GM18508 (cell line): Measurements from ENCODE around the gene EML5.
"Not testable (repeated sequence)": the region's sequence is repeated elsewhere in the genome, so short reads cannot be mapped to it uniquely, and the experiment has no call there.

Experiments
- ATAC-seq: cut with Tn5 transposase; IDR thresholded peaks from one replicate; pipeline ENCODE4 v1.9.1; 2021; ENCODE audit warnings: moderate number of reproducible peaks; ENCODE audit not compliant: insufficient read depth, unreplicated experiment

The EML5 gene

DNA sequence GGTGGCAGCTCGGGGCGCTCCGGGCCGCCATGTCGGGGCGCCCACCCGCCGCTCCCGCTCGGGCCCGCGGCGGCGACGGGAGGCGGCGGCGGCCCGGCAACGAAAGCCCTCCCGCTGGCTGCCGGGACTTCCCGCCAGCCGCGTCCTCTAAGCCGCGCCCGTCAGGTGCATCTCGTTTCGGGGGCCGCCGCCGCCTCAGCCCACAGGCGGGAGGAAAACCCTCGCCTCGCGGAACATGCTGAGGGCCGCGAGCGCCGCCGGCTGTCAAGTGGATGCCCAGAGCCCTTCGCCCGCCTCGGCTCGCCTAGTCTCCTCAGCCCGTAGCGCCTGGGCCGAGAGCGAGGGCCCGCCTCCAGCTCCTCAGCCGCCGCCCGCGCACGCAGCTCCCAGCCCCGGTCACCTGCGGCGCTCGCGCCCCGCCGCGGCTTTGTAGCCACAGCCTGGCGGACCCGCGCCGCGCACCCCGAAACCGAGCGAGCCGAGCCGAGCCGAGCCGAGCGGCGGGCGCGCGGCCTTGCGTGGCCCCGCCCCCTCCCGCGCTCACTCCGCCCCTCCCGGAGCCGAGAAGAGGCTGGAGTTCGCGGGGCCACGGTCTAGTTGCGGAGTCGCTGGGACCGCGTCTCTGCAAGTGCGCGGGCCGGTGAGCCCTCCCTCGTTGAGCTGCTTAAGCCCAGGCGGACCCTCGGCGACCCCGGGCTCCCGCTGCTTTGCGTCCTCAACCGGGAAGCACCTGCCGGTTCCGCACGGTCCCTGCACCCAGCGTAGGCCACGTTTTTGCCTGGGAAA is at the start of gene EML5:
Gene EML5 (minus strand): TSS at position 481 of the 786 bp plus-strand sequence. CDS start 450 bp downstream, at position 31.
- peak; percentile 65 for ATAC-seq

DNA sequence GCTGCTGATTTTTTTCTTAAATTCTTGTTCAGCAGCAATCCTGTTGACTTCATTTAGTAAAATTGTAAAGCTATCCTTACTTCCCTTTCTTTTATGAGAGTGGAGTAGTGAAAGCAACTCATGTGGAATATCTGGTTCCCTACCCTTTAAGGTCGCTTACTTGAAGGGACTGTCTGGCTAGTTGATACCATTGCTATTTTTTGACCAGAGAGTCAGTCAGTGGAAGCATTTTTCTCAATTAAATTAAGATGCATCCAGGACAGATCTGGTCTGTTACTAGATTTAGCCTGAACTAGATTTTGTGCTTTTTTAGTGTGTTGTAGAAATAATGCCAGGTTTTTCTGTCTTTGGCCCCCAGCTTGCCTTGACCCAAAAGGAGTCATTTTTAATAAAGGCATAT is 49.7 kb upstream of the EML5 start:
- no peak for ATAC-seq

DNA sequence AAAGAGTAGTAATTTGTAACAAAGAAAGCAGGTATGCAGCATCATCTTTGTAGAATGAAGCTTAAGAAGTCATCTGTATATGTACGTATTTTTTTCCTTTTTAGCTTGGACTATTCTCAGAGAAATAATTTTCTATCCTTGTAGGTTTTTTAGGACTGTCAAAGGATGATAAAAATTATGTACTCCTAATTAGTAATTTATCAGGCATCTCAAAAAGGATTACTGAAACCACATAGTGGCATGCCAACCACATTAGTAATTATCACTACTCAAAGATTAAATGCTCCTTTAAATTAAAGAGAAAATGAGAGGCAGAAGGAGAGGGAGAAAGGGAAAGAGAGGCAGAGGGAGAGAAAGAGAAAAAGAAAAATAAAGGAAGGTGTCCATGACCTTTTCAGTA is 49.0 kb upstream of the EML5 start:
- ATAC-seq = no peak

DNA sequence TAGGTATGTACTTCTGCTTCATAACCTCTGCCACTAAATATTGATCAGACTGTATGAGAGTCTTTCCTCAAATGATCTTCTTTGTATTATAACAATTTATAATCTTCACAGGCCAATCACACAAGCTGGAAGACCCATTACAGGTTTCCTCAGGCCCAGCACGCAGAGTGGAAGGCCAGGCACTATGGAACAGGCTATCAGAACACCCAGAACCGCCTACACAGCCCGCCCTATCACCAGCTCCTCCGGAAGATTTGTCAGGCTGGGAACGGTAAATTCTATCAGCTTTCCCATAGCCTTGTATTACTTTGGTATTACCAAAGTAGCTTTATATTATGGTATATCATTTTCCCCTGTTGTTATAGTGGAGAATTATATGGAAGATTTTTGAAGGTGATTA is 48.2 kb upstream of the EML5 start:
- ATAC-seq = no peak

DNA sequence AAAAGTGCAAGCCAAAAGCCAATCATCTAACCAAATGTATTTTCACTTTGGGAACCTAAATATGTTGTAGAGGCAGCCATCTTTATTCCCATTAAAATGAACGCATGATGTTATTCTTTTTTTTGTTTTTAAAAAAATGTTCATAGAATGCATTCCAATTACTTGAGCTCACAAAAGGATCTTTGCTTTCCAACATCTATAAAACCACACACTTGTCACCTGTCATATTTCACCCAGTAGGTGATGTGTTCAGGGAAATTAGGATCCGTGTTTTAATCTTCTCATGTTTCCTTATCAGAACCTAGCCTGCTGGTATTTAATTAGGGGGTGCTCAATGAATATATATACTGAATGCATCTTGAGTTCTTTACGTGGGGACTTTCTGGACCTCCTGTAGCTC is 45.3 kb upstream of the EML5 start:
- no peak for ATAC-seq

DNA sequence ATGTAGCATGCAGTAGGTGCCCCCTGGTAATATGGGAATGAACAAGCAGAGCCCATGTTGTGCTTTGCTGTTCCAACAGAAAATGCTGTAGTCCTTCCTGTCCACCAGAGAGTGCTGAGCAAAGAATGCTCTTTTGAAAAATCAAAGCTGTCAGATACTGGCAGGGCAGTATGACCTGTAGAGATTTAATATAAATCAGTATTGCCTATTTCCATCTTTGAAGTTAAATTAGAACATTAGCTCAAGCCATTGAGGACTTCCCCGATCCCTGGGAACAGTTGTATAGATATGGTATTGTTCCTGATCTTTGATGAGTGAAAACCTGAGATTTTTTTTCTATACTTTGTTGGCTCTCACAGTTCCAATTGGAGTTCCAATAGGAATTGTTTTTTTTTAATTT is 44.7 kb upstream of the EML5 start:
- ATAC-seq = no peak

DNA sequence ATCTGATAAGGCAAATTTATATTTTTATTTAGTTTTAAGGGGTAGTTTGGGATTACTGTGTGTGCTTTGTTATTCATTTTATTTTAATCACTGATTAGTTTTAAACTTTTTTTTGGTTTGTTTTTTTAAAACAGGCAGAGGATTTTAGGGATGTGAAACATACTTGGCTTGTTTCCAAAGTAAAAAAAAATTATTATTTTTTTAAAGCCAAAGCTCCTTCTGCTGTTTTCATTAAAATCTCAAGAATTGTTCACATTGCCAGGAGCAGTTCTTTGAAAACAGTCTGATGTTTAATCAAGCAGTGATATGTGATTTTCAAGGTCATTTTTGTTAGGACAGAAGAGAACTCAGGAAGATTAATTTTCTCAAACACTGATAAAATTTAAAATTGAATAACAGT is 42.9 kb upstream of the EML5 start:
- no peak for ATAC-seq

DNA sequence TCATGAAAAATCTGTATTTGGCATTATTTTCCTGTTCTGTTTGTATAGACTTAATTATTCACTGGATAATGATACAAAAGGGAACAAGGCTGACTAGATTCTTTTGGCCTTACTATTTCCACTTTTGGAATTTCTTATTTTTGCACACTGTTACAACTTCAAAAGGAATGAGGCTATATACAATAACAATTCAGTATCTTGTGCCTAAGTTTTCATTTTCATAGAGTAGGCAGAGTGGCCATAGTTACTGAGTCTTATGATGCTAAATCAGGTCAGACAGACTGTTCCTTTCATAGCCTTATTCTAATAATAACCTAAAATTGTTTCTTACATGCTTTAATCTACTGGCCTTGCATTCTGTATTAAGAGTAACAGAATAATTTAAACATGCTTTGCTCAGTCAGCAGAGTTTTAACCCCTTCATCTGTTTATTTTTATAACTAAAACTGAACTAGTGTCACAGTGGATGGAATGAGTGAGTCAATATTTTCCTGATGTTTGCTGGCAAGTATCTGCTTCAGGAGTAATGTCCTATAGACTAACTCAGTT is 42.2 kb upstream of the EML5 start:
- no peak for ATAC-seq

DNA sequence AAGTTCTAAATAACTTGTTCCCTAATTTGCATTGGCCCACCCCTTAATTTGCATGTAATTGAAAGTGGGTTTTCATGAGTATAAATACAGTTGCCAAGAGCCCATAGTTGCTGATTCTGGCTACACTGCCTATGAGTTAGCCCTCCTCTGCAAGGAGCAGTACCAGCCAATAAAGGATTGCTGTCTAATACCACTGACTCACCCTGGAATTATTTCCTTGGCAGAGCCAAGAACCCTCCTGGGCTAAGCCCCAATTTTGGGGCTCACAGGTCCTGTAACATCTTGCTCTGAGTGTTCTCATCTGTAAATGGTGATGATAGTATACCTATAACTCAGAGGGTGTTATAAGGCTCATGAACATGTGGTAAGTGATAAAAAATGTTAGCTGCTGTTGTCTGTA is 38.5 kb upstream of the EML5 start:
- ATAC-seq = no peak

DNA sequence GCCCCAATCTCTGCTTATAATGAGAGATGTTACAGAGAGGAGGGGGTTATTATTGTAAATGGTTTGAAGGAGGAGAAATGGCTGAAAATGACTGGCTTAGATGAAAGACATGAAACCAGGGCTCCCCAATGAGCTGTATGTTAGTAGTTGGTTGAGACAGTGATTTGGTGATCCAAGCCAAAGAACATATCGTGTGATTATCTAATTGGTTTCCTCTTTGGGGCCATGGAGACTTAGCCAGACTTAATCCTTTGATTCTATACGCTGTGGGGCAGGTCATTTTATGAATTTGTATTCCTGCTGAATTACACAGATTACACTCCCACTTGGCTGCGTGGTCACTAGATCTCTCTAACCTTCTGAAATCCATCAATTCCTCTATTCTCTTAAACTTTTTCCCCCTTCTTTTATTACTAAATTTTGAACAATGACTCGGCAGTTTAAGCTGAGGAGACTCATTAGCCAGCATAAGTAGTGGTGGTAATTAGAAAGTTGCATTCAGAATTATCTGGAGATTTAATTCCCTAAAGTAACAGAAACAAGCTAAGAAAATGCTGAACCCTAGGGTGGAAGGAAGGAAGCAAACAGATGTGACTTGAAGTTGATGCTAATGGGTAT is 37.0 kb upstream of the EML5 start:
- ATAC-seq = no peak

DNA sequence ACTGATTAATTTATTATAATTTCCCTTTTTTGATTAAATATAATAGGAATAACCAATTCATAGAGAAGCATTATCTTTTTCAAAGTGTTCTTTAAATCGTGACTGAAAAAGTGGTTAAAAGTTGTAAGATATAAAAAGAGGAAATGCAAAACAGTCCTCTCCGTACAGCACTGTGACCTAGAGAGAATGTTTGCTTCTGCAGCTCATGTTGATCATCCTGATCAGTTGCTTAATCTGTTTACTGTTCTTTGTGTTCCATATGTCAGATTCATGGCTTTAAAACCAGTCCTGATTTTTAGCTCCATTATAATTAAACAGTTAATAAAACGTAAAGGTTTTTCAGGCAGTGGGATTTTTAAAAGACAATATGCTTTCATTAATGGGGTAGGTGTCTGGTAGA is 36.4 kb upstream of the EML5 start:
- no peak for ATAC-seq

DNA sequence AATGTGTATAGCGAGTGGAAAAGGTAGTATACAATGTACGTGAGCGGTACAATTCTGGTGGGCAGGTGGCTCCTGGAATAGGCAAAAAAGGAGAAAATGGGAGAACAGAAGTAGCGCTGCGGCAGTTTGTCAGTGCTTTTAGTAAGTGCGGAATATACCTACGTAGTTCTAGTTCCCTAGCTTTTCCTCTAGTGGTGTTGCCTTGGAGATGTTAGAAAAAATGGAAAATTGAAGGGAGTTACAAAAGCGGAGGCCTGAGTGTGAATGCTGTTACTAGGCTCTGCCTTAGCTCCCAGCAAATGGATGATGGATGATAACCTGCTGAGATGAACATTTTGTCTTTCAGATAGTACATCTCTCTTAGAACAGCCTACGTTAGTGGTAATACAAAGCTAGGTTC is 32.8 kb upstream of the EML5 start:
- no peak for ATAC-seq

DNA sequence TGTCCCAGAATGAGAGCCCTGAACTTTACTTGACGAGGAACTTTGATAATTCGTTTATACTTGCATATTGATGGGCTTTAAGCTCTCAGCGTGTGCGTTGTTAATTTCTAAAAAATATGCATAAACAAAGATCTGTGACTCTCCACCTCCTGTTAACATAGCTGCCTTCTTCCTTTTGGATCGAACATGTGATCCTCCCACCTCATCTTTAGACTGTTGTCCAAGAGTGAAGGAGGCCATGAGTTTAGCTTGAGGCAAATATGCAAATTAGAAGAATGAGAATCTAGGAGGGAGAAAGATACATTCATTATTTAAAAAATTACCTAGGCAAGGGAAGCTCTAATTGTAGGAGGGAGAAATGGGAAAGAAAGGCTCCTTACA is 32.3 kb upstream of the EML5 start:
- ATAC-seq = no peak

DNA sequence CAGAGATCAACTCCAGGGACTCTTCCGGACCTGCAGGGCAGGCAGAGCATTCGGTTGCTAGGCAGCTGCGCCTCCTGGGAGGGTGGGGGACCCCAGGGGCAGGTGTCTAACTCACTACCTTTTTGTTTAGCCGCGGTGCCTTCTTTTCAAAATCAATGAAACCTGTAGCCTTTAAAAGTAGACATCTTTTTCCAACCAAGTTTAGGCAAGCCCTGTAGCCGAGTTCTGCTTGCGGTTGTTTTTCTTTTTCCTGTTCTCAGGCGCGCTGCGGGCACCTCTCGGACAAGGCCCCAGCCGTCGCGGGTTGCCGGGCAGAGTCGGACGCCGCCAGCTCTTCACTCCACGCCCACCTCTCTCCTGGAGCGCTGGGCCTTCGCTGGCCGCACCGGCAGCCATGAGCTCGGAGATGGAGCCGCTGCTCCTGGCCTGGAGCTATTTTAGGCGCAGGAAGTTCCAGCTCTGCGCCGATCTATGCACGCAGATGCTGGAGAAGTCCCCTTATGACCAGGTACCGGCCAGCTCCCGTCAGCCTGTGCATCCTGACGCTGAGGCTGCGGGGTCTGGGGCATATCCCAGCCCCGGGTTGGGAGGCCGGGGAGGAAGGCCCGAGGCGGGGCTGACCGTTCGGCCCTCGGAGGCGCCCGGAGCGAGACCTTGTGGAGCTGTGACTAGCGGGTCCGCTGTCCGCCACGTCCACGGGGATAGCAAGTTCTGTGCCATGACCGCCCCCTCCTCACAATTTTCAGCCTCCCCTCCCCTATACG is 31.7 kb upstream of the EML5 start, which contains the start of gene TTC8:
Gene TTC8 (plus strand): TSS at position 338 of the 764 bp plus-strand sequence. CDS start 57 bp downstream, at position 395.
- peak; percentile 97 for ATAC-seq

DNA sequence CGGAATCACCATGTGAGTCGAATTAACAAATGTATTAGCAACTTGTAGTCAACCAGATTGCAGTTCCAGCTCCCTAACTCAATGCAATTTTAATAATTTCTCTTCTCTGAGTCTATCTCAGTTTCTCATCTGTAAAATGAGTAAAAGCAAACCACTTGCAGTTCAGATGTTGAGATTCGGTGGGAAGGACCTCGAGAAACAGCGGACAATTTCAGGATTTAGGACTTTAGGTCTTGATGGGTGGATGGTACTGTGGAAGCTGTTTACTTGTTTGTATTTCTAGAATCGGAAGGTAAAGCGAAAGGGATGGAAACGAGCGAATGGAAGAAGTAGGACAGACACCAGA is 31.2 kb upstream of the EML5 start:
- ATAC-seq = no peak

DNA sequence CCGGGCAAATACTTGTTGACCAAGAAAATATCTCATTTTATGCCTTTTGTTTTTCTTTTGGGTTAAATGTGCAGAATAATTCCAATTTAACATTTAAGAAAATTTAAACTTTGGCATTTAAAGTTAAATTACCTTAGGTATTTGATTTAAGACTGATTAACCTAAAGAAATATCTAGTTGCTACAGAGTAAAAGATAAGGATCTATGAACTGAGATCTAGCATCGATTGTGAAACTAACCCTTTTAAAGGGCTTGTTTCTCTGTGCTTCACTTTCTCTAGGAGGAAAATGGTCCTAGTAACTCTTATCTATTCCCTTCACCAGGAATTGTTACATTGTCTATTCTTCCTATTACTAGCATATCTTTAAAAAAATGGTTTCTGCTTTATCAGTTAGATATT is 29.1 kb upstream of the EML5 start:
- no peak for ATAC-seq

DNA sequence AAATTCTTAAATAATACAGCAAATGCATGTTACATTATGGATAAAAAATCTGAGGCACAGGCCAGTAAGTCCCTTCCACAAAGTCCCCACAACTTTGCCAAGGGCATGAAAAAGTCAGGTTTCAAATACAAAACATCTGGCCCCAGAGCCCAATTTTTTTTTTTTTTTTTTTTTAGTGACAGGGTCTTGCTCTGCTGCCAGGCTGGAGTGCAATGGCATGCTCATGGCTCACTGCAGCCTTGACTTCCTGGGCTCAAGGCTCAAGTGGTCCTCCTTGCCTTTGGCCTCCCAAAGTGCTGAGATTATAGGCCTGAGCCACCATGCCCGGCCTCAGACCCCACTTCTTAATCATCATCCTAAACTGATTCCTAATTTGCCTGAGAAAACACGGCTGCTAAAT is 28.6 kb upstream of the EML5 start:
- no peak for ATAC-seq

DNA sequence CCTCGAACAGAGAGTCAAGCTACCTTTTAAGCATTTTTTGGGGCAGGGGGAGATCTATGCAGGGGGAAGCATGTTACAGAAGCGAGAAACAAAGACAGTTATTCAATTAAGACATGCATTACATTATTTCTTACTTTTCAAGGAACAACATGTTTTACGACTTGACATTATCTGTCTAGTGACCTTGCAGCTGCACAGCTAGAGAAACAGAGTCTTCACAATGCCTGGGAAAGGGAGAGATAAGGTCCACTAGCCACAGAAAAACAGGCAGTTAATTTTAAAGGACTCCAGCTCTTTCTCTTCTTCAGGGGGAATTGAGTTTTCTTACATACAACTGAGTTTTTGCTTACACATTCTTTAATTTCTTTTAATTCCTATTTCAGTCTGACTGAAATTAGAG is 26.9 kb upstream of the EML5 start:
- not testable (repeated sequence) for ATAC-seq

DNA sequence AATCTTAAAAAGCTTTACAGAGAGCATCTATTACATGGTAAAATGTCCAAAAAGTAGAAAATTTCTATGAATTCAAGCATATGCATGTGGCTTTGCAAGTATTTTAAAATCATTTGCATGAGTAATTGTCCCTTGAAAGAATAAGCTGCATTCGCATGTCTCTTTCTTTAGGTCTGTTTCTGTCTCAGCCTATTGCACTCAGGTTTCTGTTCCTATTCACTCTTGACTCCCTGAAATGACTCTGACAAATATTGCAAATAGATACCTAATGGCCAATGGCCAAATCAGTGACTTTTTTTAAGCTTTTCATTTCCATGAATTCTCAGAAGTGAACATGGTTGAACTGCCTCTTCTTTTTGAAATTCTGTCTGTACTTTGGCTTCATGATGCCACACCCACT is 25.3 kb upstream of the EML5 start:
- no peak for ATAC-seq

DNA sequence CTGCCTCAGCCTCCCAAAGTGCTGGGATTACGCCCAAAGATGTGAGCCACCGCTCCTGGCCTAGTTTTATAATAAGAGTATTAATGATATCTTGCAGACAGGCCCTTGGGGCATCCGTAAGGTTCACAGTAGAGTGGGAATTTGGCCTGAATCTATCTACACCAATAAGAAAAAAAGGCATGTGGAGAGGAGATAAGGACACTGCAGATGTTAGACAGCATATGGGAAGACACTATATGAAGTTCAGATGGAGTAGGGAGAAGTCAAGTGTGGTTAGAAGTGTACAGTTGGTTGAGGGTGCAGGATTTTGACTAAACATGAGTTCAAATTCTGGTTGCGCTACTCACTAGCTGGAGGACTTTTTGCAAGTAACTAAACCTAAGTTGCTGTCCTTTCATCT is 23.2 kb upstream of the EML5 start:
- no peak for ATAC-seq

DNA sequence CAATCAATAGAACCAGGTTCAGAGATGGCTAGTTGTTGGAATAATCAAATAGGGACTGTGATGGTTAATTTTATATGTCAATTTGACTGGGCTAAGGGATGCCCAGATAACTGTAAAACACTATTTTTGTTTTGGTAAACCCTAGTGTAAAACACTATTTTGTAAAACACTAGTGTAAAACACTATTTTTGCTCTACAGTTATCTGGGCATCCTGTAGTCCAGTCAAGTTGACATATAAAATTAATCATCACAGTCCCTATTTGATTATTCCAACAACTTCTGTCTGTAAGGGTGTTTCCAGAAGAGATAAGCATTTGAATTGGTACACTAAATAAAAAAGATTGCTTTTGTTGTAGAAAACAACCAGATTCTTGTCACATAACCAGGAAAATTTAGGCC is 15.6 kb upstream of the EML5 start:
- ATAC-seq = no peak
